Esophagus squamous epithelium (tissue), 4 donors: ENCODE data around the gene VASH1.

Source experiments
- POLR2A ChIP-seq, 4 donors: fragments of 450-650 bp; IDR thresholded peaks; one replicate each; pipeline ENCODE4 v1.6.1; 2017; ENCODE audit warnings: antibody characterized with exemption in 4 of 4, mild to moderate bottlenecking in 4 of 4, moderate library complexity in 3 of 4
- TF ChIP-seq, protein P1 (sequence below), 6 experiments: fragments of 450-650 bp in 4 of 6; fragments of 200-600 bp in 2 of 6; sonication (generic) in 2 of 6; IDR thresholded peaks; one replicate each; pipeline ENCODE4 v1.5.1; 2016 to 2019; ENCODE audit warnings: antibody characterized with exemption in 6 of 6, mild to moderate bottlenecking in 4 of 6, moderate library complexity in 4 of 6

DNA sequence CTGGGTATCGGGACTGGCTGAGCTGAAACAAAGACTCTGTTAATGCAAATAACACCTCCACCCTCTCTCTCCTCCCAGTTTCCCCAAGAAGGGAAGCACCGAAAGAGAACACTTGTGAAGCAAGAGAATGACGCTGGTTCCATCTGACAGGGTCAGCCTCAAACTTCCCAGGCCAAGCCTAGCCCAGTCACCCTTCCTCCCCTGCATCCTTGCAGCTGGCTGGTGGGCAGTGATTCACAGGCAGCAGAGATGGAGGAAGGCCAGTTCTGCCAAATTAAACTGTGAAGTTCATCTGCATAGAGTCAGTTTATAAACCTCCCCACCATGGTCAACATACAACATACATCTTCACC is 67.7 kb downstream of the VASH1 start:
- TF ChIP-seq POLR2A (IDR thresholded peaks at IDR 0.05) = no peak
- TF ChIP-seq, protein P1, sequence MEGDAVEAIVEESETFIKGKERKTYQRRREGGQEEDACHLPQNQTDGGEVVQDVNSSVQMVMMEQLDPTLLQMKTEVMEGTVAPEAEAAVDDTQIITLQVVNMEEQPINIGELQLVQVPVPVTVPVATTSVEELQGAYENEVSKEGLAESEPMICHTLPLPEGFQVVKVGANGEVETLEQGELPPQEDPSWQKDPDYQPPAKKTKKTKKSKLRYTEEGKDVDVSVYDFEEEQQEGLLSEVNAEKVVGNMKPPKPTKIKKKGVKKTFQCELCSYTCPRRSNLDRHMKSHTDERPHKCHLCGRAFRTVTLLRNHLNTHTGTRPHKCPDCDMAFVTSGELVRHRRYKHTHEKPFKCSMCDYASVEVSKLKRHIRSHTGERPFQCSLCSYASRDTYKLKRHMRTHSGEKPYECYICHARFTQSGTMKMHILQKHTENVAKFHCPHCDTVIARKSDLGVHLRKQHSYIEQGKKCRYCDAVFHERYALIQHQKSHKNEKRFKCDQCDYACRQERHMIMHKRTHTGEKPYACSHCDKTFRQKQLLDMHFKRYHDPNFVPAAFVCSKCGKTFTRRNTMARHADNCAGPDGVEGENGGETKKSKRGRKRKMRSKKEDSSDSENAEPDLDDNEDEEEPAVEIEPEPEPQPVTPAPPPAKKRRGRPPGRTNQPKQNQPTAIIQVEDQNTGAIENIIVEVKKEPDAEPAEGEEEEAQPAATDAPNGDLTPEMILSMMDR (IDR thresholded peaks at IDR 0.05) = no peak
